Tibial nerve (tissue), 4 donors: Measurements from ENCODE around the gene PLEKHB1. TPM values are rescaled to one million over a fixed set of nuclear protein-coding genes. Genes with fewer than 3 reads are reported as not detected.
A peak's percentile ranks its signal among the peaks of the same experiment; 100 is the strongest.

Experiments
- DNase-seq, 2 donors: peaks; one replicate each; pipeline ENCODE4 v3.0.0-alpha.2; 2019; ENCODE audit warnings: low spot score in 2 of 2
- H3K27ac ChIP-seq, 4 donors: fragments of 200-600 bp; sonication (generic) in 3 of 4; one replicate each; pipeline ENCODE4 v1.5.1; 2017 to 2019; ENCODE audit warnings: mild to moderate bottlenecking in 1 of 4
- H3K27me3 ChIP-seq, 2 donors: fragments of 200-600 bp; sonication (generic) in 1 of 2; one replicate each; pipeline versions ENCODE4 v1.5.1 to v1.6.0; 2017 to 2019
- H3K36me3 ChIP-seq, 3 donors: fragments of 200-600 bp; sonication (generic); one replicate each; pipeline ENCODE4 v1.5.1; 2018 to 2019
- H3K4me1 ChIP-seq, 4 donors: fragments of 200-600 bp; sonication (generic) in 3 of 4; one replicate each; pipeline ENCODE4 v1.5.1; 2017 to 2019
- H3K4me3 ChIP-seq, 4 donors: fragments of 200-600 bp; sonication (generic) in 3 of 4; one replicate each; pipeline ENCODE4 v1.5.1; 2017 to 2019; ENCODE audit warnings: mild to moderate bottlenecking in 1 of 4, moderate library complexity in 1 of 4
- H3K9me3 ChIP-seq, 4 donors: fragments of 200-600 bp; sonication (generic) in 3 of 4; one replicate each; pipeline ENCODE4 v1.5.1; 2017 to 2019
- EP300 ChIP-seq, 2 donors: sonication (generic); formaldehyde crosslinking; IDR thresholded peaks; one replicate each; pipeline ENCODE4 v1.6.1; 2017; ENCODE audit warnings: antibody characterized with exemption in 2 of 2, mild to moderate bottlenecking in 1 of 2
- POLR2A ChIP-seq, 2 donors: fragments of 450-650 bp; IDR thresholded peaks; one replicate each; pipeline ENCODE4 v1.6.1; 2017; ENCODE audit warnings: antibody characterized with exemption in 2 of 2, mild to moderate bottlenecking in 2 of 2, moderate library complexity in 2 of 2
- WGBS, 2 donors: methylation state at CpG; one replicate each; pipeline ENCODE4 v1.1.5; 2018; 5-methylcytosine and 5-hydroxymethylcytosine counted together
- total RNA-seq, 4 donors: library from RNA; depleted of rRNA; stranded (reverse); fragments of >200 nt; gene quantifications; one replicate each; pipeline ENCODE4 v1.1.0, GENCODE V29; 2016
- TF ChIP-seq, protein P1 (sequence below), 5 experiments: fragments of 200-600 bp in 3 of 5; fragments of 450-650 bp in 2 of 5; sonication (generic) in 3 of 5; IDR thresholded peaks; one replicate each; pipeline ENCODE4 v1.5.1; 2016 to 2019; ENCODE audit warnings: antibody characterized with exemption in 5 of 5, mild to moderate bottlenecking in 3 of 5, moderate library complexity in 2 of 5

PLEKHB1 gene
- total RNA-seq, 4 donors from 2014 or later = 71.4 to 226 (median 206) TPM

DNA sequence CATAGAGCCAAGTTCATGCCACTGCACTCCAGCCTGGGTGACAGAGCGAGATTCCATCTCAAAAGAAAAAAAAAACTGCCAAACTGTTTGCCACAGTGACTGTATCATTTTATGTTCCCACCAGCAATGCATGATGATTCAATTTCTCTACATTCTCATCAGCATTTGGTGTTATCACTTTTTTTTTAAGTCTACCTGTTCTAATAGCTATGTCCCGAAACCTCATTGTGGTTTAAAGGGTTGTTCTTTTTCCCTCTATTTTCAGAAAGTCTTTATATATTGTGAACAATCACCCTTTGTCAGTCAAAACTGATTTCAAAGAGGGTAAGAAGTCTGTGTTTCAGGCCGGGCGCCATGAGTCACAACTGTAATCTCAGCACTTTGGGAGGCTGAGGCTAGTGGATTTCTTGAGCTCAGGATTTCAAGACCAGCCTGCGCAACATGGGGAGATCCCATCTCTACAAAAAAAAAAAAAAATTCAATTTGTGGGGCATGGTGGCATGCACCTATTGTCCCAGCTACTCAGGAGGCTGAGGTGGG, 33.7 kb upstream of the PLEKHB1 start:
- 49 to 50% methylated on average over 5 of the region's 5 CpGs for WGBS, 2 donors
- Histone ChIP-seq H3K4me3 (no peak overlapping the region), H3K27ac (no peak overlapping the region), H3K27me3 (no peaks in the 10 kb centered on the region), H3K36me3 (no peaks in the 10 kb centered on the region), H3K4me1 (no peaks in the 10 kb centered on the region), H3K9me3 (no peaks in the 10 kb centered on the region)
- DNase-seq = no peak
- TF ChIP-seq, protein P1, sequence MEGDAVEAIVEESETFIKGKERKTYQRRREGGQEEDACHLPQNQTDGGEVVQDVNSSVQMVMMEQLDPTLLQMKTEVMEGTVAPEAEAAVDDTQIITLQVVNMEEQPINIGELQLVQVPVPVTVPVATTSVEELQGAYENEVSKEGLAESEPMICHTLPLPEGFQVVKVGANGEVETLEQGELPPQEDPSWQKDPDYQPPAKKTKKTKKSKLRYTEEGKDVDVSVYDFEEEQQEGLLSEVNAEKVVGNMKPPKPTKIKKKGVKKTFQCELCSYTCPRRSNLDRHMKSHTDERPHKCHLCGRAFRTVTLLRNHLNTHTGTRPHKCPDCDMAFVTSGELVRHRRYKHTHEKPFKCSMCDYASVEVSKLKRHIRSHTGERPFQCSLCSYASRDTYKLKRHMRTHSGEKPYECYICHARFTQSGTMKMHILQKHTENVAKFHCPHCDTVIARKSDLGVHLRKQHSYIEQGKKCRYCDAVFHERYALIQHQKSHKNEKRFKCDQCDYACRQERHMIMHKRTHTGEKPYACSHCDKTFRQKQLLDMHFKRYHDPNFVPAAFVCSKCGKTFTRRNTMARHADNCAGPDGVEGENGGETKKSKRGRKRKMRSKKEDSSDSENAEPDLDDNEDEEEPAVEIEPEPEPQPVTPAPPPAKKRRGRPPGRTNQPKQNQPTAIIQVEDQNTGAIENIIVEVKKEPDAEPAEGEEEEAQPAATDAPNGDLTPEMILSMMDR (IDR thresholded peaks at IDR 0.05) = no peak
- TF ChIP-seq POLR2A (IDR thresholded peaks at IDR 0.05) (no peak), EP300 (IDR thresholded peaks at IDR 0.05) (no peak)

DNA sequence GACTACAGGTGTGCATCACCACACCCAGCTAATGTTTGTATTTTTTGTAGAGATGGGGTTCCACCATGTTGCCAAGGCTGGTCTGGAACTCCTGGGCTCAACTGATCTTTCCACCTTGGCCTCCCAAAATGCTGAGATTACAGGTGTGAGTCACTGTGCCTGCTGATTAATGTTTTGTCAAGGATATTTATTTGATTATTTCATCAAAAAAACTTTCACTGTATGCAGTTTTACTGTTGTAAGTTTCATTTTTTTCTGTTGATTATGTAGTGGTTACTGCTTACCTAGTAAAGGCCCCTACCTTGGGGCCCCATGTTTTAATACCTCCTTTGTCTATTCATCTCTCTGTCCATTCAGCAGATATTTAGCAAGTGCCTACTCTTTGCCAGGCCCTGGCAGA, 31.8 kb upstream of the PLEKHB1 start:
- DNase-seq = no peak
- no peak overlapping the region for H3K27ac ChIP-seq
- no peaks in the 10 kb centered on the region for H3K9me3 ChIP-seq
- TF ChIP-seq POLR2A (IDR thresholded peaks at IDR 0.05) (no peak), EP300 (IDR thresholded peaks at IDR 0.05) (no peak)
- TF ChIP-seq, protein P1 (IDR thresholded peaks at IDR 0.05) = no peak
- no peaks in the 10 kb centered on the region for H3K4me1 ChIP-seq
- no peaks in the 10 kb centered on the region for H3K36me3 ChIP-seq
- no peaks in the 10 kb centered on the region for H3K27me3 ChIP-seq
- no peak overlapping the region for H3K4me3 ChIP-seq

DNA sequence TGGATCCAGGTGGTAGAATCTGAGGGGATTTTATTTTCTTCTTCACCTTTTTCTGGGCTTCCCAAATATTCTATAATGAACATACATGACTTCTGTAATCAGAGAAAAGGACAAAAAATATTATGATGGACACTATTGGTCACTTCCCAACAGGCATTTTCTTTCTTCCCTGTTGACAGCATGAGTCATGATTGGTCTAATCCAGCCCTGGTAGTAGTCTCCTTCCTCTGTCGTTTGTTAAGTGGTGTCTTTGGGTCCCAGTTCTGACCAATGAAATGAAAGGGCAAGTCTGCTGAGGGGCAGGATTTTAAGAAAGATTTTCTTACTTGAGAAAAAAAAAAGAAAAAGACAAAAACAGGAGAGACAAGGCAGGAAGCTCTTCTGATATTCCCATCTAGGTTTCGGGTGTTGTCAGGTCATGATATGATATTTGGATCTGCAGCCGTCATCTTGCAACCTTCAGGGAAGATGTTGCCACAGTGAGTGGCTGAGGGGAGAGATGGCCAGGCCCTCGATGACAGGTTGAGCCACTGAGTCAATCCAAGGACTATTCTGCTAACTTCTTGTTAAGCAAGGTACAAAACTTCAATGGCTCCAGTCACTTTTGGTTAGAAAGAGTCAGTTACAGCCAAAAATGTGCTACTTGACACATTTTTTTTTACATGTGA, 23.3 kb upstream of the PLEKHB1 start:
- Histone ChIP-seq H3K27ac (no peak overlapping the region), H3K4me1 (peaks cover 0 to 9% (median 0%) of the 10 kb centered on the region in 4 donors), H3K4me3 (no peak overlapping the region), H3K36me3 (no peaks in the 10 kb centered on the region), H3K9me3 (no peaks in the 10 kb centered on the region), H3K27me3 (no peaks in the 10 kb centered on the region)
- 69 to 74% methylated on average over 4 of the region's 4 CpGs for WGBS, 2 donors
- DNase-seq = no peak
- TF ChIP-seq POLR2A (IDR thresholded peaks at IDR 0.05) (no peak), EP300 (IDR thresholded peaks at IDR 0.05) (no peak)
- TF ChIP-seq, protein P1 (IDR thresholded peaks at IDR 0.05) = no peak

DNA sequence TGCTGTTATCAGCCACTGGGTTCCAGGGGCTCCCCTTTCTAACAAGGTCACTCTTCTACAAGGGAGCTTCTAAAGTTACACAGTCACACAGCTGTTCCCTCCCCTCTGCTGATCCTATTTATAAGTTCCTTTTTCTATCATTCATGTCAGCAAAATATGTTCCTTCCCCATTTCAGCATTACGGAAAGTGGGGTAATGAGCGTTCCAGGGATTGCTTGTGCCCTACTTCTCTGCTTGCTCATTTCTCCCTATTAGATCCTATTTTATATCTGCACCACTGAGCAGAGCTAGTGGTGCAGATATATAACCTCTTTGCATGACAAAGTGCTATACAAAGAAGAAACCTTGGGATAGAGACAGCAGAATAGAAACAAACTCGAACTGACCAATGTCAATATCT, 22.7 kb upstream of the PLEKHB1 start:
- WGBS, 2 donors = 65 to 69% methylated on average over 3 of the region's 3 CpGs
- Histone ChIP-seq H3K27ac (no peak overlapping the region), H3K4me3 (no peak overlapping the region), H3K4me1 (peaks cover 0 to 9% (median 0%) of the 10 kb centered on the region in 4 donors), H3K9me3 (no peaks in the 10 kb centered on the region), H3K36me3 (no peaks in the 10 kb centered on the region), H3K27me3 (no peaks in the 10 kb centered on the region)
- DNase-seq = no peak
- TF ChIP-seq EP300 (IDR thresholded peaks at IDR 0.05) = peak in 1 of 2 donors; percentile 44
- TF ChIP-seq POLR2A (IDR thresholded peaks at IDR 0.05) = no peak
- TF ChIP-seq, protein P1 (IDR thresholded peaks at IDR 0.05) = no peak

DNA sequence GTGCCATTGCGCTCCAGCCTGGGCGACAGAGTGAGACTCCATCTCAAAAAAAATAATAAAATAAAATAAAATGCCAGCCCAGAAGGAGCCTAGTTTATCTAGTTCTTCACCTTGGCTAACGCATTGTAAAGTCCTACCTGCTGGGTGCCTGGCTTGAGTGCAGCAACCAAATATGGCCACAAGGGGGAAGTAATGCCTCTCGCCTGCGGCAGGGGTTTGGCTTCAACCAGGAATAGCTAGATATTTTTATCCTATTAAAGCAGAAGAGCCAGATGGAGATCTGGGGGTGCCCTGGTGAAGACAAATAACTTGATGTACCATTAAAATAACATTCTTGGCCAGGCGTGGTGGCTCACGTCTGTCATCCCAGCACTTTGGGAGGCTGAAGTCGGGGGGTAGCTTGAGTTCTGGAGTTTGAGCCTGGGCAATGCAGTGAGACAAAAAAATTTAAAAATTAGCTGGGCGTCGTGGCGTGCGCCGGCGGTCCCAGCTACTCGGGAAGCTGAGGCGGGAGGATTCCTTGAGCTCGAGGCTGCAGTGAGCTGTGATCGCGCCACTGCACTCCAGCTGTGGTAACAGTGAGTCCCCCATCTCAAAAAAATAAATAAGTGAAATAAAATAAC, 20.6 kb upstream of the PLEKHB1 start:
- DNase-seq = peak; percentile 64 to 73
- TF ChIP-seq POLR2A (IDR thresholded peaks at IDR 0.05) (no peak), EP300 (IDR thresholded peaks at IDR 0.05) (no peak)
- TF ChIP-seq, protein P1 (IDR thresholded peaks at IDR 0.05) = peak; percentile 87 to 95 (median 93)
- no peak overlapping the region for H3K27ac ChIP-seq
- H3K36me3 ChIP-seq = no peaks in the 10 kb centered on the region
- H3K4me3 ChIP-seq = peak overlapping the region in 2 of 4 donors; percentile 1 to 16
- H3K27me3 ChIP-seq = no peaks in the 10 kb centered on the region
- 24 to 27% methylated on average over 19 of the region's 19 CpGs for WGBS, 2 donors
- peaks cover 0 to 9% (median 0%) of the 10 kb centered on the region in 4 donors for H3K4me1 ChIP-seq
- H3K9me3 ChIP-seq = no peaks in the 10 kb centered on the region
